HG03066 (cell line): ENCODE data around the gene SYCE3.

Experiments
- ATAC-seq: cut with Tn5 transposase; IDR thresholded peaks from one replicate; pipeline ENCODE4 v1.9.1; 2021; ENCODE audit warnings: low read depth; ENCODE audit not compliant: unreplicated experiment

SYCE3 gene

DNA sequence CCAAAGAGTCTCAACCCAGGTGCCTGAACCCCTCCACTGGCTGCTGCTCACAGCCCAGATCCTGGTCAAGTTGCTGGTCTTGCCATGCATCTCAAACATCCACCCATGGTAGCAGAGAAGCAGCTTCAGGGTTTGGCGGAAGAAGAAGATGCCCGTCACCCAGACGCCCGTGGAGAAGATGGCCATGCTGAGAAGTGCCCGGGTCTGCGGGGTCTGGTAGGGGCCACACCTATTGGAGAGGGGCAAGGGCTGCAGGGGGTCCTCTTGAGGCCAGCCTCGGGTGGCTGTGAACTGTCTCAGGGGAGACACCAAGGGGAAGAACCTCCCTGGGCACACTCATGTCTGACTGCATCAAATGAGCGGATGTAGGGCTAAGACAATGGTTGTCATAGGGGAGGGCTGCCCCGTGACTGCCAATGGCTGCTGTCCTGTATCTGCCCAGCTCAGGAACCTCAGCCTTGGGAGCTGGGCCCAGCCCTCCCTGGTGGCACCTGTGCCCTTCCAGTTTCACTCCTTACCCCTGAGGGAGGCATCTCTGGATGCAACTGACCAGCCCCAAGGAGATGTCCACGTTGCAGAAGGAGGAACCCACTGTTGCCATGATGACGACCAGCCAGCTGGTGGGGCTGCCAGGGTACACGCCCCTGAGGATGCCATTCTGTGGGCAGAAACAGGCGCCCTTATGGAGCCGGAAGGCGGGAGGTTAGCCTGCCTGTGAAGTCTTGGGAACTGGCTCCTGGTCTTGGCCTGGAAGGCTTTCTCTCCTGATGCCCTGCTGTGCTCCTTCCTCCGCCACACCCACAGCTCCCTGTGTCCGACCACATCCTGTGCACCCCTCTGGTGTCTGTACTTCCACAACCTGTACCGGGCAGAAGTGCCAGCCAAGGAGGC is 14.3 kb upstream of the SYCE3 start:
- ATAC-seq, result no peak

DNA sequence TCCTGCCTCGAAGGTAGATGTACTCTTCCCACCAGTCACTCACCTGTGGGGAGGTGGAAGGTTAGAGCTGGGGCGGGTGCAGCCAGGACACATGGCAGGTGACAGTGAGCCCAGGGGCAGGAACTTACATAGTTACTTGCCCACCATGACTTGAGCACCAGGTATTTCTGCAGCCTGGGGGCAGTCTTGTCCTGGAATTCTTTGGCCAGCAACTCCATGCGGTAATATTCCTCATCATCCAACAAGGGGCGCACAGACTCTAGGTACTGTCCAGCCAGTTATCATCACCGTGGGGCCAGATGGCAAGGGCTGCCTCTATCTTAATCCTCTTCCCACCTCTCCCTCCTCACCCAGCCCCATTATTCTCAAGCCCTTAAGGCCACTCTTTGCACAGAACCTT is 13.4 kb upstream of the SYCE3 start:
- no peak for ATAC-seq

DNA sequence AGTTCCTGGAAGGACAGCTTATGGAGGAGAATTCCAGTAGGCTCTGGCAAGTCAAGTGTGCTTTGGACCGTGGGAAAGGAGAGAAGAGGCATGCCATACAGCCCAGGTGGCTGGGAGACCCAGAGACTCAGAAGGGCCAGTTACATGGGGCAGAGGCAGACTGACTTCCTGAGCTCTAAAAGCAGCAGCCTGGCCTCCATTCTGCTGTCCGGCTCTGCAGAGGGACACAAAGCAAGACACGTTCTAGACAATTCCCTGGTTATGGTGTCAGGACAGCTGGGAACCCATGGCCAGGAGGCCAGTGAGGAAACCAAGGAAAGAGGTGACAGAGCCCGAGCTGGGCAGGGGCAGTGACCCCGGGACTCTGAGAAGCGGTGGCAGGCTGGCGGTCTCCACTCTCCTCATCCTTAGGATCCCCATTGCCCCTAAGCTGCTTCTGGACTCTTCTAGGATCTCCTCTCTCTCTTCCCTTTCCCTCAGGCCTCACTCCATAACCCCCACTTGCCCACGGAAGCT is 12.8 kb upstream of the SYCE3 start:
- ATAC-seq, result no peak

DNA sequence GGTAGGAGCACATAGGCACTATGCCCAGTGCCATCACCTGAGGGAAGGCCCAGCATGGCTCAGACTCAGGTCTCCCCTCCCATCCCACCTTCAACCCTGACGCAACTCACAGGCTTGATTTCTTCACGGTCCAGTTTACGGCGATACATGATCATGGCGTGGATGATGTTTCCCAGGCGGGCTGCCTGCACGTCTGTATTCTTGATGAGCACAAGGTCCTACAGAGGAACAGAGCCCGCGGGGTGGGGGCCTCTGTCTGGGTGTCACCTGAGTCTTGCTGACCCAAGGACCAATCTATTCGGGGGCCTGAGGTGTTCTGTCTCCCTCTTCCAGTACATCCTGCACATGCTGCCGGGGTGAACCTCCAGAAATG is 11.7 kb upstream of the SYCE3 start:
- ATAC-seq, result no peak

DNA sequence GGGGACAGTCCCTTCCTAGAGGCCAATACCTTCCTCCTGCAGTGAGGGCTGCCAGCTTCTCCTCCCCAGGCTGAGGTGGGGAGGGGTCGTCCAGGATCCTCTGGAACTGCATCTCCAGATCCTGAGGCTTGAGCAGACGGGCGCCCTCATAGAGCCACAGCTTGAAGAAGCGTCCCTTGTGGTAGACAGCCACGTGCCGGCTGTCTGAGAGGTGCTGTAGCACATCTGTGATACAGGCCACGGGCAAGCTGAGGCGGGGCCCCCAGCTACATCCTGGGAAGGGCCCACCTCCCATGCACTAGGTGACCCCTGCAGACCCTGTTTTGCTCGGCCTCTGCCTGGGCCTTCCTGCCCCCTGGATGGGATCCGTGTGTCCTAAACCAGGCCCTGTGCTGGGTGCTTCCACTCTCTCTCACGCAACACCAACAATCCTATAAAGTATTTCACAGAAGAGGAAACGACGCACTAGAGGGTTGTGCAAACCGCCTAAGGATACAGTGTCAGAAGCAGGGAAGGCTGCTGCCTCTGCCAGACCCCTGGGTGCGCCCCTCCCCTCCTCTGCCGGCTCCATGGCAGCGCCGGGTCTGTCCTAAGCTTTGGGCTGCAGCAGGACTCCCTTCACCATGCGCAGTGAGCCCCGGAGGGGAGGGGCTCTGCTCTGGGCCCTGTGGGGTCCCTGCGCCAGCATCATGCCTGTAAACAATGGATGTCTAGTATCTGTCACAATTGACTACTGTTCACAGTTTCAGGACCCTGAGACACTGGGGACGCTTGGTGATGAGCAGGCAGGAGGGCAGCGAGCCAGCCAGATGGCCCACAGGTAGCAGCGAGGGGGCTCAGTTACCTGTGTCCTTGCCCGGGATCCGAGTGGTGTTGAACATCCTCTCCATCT is 11.0 kb upstream of the SYCE3 start:
- no peak for ATAC-seq

DNA sequence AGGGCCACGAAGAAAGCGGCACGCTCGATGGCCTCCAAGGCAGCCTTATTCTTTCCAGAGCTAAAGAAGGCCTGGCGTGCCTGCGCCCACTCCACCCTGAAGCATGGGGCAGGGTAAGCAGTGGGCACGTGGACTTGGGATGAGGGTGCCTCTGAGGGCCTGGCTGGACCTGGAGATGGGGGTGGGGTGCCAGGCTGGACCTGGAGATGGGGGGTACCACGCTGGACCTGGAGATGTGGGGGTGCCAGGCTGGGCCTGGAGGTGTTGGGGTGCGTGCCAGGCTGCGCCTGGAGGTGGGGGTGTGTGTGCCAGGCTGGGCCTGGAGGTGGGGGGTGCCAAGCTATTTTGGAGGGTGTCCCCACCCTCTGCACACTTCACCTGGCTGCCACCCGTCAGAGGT is 10.2 kb upstream of the SYCE3 start:
- ATAC-seq, result no peak

DNA sequence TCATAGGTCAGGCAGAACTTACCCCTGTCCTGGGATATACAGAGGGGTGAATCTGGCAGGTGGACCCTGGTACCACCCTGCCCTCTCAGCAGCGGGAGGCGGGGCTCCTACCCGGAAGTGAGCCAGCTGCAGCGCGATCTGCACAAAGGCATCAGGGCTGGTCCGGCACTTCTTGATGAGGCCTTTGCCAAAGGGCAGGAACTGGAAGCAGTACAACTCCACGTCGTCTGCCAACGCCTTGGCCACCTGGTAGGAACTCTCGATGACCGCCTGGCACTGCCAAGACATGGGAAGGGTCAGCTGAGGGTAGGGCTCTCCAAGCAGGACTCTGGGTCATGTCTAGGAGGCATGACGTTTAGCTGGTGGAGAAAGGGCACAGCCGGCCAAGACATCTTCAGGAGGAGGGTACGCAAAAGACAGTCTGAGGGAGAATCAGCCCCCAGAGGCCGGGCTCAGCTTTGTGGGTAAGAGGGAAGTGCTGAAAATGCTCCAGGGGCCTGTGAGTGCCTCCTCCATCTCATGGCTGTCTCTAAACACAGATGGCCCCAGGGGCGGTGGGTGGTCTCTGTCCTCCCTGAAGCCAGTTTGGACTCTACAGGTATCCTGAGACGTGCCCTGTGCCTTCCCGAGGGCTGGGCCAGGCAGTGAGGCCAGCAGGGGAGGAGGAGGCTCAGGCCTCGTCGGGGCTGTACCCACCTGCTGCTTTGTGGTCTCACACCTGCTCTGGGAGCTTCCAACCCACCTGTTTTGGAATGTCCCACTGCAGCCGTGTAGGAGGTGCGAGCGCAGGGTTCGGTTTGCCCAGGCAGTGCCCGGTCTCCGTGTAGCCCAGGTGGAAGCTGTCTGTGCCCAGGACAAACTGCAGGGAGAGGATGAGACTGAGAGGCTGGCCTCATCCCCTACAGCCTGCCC is 8.8 kb upstream of the SYCE3 start:
- no peak for ATAC-seq

DNA sequence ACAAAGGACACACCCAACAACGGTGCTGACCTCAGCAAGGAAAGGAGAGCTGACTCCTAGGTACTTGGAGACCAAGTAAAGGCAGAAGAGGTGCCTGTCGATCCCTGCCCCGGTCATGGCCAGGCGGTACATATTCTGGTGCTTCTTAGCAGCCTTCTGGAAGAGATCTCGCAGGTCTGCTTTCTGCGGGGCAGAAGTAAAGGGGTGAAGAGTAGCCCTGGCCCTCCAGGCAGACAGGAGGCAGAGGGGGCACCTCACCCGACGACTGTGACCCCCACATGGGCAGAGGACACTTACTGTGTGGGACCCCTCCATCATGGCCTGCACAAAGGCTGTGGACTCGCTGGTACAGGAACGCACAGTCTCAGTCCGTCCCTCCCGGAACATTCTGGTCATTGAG is 8.1 kb upstream of the SYCE3 start:
- ATAC-seq, result no peak

DNA sequence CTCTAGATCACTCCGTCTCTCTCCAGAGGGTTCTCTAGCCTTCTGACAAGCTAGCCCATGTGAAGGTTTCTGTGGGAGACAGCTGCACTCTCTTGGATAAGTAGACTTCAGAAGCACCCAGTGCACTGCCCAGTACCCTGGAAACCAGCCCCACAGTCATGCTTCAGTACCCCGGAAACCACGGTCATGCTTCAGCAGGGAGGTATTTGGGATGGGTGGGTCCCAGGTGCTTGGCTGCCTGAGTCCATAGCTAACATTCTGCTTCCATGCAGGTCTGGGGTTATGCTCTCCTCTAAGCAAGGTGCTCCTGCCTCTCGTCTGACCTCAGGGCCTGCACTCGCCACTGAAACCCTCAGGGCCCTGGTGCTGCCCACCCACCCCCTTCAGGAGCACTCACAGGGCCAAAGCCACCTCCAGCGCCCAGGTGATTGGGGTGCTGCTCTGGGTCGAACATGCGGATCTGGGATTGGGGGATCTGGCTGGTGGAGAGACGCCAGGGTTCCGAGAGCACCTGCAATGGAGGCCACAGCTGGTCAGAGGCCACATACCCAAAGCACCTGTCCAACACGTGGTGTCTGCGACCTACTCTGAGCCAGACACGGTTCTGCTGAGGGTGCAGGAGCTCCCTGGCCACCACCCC is 7.3 kb upstream of the SYCE3 start:
- ATAC-seq, result no peak

DNA sequence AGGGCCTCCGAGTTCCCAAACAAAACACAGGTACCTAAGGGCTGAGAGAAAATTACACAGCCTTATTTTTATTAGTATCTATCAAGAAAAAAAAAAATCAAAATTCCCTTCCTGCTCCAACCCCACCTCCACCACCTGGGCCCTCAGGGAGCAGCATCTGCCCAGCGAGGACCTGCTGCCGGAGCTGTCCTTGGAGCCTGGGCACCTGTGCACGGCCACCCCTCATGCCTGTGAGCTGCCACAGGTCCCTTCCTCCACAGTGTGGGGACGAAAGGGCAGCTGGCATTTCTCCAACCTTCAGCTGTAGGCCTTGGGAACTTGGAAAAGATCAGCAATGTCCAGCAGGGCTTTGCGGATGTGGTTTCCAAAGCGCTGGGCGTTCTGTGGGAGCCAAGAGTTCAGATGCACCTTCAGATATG is 6.3 kb upstream of the SYCE3 start:
- ATAC-seq, result no peak

DNA sequence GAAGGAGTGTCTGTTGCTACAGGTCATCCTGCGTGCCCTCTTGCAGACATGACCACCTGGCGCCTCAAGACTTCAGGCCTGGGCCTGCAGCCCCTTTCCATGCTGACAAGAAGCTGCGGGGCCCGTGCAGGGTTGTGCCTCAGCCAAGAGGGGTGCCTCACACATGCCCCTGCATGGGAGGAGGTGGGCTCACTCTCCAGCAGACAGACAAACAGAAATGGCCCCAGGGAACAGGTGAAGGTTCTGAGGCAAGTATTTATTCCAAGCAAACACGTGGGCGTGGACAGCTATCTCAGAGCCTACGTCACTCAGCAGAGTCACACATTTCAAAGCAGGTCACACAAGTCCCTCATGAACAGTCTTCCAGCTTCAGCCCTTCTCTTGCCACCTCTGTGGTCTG is 5.9 kb upstream of the SYCE3 start:
- no peak for ATAC-seq

DNA sequence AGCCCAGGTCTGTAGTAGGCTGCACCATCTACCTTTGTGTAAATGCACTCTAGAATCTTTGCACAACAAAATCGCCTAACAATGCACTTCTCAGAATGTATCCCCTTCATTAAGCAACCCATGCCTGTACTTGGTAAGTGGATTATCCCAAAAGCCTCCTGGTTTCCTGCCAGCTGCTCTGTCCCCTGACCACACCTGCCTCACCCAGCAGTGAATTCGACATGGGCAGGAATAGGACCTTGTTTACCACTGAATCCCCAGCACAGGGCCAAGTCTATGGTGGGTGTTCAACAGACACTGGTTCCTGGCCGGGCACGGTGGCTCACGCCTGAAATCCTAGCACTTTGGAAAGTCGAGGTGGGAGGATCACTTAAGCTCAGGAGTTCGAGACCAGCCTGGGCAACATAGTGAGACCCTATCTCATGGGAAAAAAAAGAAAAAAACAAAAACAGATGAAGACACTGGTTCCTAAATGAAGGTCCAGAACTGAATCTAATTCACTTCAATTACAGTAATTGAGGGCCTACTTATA is 5.1 kb upstream of the SYCE3 start:
- ATAC-seq, result no peak

DNA sequence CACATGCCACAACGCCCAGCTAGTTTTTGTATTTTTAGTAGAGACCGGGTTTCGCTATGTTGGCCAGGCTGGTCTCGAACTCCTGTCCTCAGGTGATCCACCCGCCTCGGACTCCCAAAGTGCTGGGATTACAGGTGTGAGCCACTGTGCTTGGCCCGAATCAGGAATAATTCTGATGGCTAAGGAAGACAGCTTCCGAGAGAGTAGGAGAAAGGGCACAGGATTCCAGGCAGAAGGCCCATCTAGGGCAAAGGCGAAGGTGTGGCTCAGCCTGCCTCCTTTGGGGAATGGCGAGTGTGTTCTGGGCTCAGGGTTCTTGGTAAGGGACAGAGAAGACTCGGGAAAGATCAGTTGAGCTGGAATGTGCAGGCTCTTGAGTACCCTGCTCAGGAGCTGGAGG is 1.6 kb upstream of the SYCE3 start:
- no peak for ATAC-seq

DNA sequence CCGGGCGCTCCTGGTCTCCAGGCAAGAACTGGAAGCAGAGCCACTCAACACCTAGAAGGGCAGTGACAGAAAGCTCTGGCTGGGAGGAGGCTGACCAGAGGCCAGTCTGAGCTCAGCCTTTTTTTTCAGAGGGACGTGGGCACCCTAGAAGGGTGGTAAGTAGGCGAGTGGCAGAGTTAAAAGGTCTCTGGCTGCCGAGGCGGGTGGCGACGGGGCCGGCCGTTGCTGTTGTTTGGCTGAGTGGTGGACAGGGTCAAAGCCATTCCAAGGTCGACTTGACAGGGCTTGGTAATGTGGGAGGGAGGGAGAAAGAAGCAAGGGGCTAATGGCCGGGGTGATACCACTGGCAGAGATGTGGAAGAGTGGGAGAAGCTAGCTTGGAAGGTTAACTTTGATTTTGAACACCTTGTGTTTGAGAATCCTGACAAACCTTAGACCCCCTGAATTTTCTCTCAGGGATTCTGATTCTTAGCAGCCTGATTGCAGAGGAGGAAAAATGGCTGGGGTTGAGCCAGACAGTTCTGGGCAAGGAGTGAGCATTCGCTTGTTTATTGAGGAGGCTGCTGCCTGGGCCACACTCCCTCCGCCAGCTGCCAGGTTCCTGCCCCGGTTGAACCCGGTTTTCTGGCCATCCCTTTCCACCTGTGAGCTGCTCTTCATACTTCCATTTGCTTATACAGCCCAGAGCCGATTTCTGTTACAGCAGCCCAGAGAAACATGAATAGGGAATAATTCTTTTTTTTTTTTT is 868 bp upstream of the SYCE3 start:
- no peak for ATAC-seq

DNA sequence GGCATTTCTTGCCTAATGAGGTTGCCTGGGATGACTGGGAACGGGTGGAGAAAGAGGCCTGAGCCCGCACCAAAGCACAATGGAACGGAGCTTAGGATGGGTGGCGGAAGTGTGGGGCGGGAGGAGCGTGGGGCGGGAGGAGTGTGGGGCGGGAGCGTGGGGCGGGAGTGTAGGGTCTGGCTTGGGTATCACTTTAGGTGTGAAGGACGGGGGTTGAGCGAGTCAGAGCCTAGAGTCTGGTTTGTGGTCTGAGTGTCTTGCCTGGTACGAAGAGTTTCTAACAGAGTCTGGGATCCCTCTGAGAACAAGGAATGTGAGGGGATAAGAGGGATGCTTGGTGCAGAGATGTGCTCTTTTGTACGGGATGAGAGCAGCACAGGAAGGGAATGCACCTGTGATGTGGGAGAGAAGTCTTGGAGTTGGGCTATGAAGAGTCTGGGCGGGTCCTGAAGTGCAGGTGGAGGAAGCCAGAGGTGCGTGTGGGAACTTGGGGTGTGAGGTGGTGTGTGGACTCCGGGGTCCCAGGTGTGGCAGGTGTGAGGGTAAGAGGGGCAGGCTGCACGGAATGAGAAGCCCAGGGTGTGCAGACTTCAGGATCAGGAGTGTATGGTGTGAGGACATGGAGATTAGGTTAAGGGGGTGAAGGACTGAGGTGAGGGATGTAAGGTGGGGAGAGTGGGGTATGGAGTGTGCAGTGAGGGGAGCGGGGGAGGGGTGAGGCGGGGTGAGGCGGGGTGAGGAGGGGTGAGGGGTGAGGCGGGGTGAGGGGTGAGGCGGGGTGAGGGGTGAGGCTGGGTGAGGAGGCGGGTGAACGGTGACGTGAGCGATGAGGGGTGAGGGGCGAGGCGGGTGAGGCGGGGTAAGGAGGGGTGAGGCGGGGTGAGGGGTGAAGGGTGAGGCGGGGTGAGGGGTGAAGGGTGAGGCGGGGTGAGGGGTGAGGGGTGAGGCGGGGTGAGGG is 1.0 kb downstream of the SYCE3 start:
- no peak for ATAC-seq

DNA sequence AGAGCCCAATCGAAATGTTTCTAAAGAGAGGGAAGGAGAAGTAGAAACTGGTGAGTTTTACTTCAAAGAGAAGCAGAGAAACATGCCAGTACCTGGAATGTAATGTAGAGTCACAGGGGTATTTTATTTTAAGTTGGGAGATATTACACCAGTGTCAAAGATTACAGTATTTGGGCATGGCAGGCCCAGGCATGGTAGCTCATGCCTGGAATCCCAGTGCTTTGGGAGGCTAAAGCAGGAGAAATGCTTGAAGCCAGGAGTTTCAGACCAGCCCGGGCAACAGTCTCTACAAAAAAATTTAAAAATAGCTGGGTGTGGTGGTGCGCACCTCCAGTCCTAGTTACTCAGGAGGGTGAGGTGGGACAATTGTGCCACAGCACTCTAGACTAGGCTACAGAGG is 2.7 kb downstream of the SYCE3 start:
- no peak for ATAC-seq

DNA sequence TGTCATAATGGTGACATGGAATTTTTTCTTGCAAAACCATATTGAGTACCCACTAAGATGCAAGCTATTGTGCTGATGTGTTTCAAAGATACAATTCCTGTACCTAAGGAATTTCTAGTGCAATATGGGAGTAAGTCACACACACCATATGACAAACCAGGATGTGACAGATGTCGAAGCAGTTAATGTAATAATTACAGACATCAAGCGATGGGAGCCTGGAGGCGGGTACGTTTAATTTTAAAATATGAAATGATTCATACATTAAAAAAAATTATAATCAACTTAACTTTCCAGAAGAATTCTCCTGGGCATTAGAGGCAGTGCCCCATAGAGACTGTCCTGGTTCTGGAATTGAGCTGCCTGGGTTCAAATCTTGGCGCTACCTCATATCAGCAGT is 6.0 kb downstream of the SYCE3 start:
- no peak for ATAC-seq

DNA sequence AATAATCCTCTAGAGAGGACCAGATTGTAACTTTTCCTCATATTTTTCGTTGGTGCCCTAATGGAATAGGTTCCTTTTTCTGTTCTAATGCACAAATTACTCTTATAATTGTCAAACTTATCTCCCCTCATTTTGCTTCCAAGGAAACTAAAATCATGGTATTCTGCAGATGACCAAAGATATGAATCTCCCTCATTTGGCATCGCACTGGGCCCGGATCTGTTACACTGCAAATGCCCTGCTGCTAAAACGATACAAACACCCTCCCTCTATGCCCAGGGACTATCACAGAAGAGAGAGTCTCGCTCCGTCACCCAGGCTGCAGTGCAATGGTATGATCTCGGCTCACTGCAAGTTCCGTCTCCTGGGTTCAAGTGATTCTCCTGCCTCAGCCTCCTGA is 9.4 kb downstream of the SYCE3 start:
- ATAC-seq, result no peak
